Activated naive CD4-positive, alpha-beta T cell treated with Interleukin-2 at 50 U/mL for 16 hours (primary cell): Measurements from ENCODE around the gene DCAF4L1.

ENCODE experiments used
- DNase-seq: peaks from one replicate; pipeline ENCODE4 v3.0.0-alpha.2; 2020

DCAF4L1 gene

DNA sequence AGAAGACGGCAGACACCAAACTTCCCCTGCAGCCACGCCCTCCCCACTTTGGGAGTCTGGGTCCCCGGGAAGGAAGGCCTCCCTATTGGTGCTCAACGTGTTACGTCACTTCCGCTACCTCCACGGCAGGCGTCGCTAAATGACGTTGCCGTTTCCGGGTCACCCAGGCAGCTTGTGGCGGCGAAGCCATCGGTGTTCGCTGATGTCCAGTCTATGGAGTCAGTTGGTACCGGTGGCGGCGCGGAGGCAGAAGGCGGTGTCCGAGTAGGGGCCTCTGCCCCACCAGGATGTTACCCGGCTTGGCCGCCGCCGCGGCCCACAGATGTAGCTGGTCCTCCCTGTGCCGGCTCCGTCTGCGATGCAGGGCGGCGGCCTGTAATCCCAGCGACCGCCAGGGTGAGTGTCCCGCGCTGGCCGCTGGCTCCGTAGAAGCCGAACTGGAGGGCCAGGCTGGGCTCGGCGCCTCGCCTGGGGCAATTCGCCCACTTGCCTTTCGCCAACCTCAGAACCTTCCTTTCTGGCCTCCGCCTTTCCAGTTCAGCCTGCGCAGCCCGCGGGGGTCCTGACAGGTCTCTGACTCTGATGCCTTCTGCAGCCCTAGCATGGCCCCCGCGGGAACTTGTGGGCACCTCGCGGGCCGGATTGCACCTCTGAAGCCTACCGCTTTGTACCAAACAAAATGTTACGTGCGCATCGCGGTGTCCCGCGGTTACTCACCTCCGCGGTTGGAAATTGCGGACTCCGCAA lies 9.0 kb downstream of the DCAF4L1 start, which contains the start of gene SLC30A9:
Gene SLC30A9, plus strand, starts transcription at position 166 of the 747 bp plus-strand sequence. Its CDS starts 122 bp downstream, at position 288.
- DNase-seq = peak; percentile 93

DNA sequence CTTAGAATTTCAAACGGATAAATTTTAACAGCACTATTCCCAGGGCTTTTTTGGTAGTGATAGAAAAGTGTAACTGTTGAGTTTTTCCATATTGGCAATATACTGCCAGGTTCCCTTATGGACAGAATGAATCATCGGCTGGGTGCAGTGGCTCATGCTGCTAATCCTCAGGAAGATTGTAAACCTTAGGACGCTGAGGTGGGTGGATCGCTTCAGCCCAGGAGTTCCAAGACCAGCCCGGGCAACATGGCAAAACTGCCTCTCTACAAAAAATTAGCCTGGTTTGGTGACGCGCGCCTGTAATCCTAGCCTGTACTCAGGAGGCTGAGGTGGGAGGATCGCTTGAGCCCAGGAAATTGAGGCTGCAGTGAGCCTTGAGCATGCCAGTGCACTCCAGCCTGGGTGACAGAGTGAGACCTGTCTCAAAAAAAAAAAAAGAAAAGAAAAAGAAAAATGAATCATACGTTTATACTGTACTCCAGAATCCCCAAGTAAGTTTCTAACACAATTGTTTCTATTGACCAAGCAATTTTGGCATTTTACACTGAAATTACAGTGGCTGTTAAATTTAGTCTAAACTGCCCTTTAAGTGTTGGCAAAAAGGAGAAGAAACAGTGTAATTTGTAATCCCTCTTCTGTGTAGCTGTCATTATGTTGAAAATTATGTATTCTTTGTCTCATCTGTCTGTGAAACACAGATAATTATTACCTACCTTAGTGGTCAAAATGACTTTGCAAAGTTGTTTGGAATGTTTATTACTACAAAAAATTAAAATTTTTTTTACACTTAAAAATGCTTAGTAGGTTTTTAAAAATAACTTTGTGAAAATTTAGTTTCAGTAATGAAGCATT lies 10.6 kb downstream of the DCAF4L1 start:
- no peak for DNase-seq

DNA sequence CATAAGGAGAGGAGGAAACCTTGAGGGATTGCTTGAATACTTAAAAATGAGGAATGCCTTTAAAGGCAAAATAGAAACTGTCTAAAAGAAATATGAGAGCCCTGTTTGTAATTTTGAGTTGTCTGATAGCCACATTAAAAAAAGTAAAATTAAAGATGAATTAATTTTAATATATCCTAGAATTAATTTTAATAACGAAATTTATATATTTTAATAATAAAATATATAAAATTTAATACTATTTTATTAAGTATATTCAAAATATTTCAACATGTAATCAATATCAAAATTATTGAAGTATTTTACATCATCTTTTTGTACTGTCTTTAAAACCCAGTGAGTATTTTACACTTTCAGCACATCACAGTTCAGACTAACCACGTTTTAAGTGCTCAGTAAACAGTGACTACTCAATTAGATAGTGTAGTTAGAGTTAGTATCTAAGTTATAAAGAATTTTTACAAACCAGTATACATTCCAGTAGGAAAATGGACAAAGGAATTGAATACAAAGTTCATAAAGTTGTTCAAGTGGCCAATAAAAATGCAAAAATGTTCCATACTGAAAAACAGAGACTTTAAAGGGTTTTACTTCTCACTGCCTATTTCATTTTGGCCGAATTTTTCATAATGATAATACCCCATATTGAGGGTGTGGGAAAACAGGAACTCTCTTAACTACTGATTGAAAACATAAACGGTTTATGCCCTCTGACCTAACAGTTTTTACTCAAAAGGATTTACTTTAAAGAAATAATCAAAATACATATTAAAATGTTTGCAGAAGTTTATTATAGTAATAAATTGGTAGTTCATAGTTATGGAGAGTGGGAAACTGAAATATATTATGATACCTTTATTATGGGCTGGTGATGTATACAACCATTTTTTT lies 11.7 kb downstream of the DCAF4L1 start:
- DNase-seq = no peak

DNA sequence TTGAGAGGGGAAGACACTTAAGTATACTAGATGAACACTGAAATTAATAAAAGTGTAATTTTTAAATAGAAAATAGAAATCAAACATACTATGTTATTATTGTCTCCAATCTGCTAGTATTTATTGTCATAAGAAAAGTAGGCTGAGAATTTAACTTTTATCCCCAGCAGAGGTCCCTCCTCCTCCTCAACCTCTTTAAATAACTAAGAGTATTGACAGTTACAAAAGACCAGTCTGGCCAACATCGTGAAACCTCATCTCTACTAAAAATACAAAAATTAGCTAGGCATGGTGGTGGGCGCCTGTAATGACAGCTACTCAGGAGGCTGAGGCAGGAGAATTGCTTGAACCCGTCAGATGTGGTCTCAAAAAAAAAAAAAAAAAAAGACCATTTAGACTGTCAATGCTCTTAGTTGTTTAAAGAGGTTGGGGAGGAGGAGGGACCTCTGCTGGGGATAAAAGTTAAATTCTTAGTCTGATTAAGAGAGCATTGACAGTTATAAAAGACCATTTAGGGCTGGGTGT lies 13.0 kb downstream of the DCAF4L1 start:
- DNase-seq = no peak

DNA sequence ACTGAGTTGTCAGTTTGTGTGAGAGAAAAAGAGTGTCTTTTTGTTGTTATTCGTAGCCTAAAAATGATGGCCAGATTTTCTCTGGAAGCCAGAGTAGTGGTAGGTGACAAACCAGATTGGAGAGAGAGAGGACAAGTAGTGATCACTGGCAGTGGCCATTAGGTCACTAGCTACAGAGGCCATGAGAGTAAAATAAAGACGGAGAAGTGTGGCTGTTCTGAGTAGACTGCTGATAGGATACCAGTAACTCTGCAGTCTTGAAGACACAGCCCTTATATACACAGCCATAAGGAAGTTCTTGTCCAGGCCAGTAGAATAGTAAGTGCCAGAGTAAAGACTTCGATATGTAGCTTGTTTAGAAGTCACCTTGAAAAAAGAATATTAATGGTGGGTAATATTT lies 16.5 kb downstream of the DCAF4L1 start:
- no peak for DNase-seq

DNA sequence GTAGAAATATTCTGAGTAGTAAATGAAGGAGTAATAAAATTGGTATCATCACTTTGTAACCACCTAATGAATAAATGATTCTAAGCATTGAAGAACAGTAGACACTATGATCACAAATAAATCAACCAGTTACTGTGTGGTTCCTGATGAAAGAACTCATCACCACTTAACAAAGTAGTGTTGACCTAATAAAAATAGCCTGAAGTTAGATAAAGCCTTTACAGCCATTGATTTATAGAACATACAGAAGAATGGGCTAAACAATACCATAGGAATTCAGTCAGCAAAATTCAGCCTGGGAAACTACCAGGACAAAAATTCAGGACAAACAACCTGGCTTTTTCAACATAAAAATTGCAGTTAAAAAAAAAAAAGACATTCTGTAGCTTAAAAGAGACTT lies 17.8 kb downstream of the DCAF4L1 start:
- no peak for DNase-seq

DNA sequence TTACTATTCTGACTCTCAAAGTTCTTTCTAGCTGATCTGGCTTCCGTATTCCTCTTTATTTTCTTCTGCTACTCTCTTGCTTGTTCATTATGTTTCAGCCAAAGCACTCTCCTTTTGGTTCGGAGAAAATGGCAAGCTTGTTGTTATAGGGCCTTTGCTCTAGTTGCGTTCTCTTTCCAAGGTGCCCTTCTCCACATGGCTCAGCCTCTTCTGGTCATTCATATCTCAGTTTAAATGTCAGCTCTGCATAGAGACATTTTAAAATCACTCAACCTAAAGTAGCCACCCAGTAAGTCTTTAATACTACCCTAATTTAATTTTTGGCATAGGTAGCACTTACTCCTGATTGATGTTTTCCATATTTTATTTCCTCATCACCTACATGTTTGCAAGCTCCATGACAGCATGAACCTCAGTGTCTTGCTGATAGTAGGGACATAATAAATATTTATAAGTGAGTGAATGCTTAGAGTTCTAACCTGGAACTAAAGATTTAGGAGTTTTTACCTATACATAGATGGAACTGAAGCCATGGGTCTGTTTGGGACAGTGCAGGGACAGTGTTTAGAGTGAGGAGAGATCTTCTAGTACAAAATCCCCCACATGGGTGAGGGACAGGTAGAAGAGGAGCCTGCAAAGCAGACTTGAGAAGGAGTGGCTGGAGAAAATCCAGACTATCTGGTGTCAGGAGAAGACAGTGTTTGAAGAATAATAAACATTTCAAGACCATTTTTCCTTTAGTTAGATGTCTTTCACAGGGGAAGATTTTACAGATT lies 26.6 kb downstream of the DCAF4L1 start:
- DNase-seq = no peak

DNA sequence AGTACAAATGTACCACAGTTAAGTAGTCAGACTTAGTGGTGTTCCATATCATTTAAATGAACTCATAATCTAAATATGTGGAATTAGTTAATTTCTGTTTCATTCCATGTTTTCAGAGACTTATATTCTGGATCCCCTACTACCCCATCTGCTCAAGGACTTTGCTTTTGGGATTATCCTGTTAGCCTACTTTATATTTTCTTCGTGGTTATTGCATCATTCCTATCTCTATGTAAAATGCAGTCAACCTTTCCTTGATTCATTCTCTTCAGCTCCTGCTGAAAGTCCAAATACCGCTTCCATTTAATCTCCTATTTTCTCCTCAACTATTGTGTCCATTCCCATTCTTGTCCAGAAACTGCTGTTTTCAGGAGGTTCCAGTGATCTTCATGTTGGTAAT lies 33.9 kb downstream of the DCAF4L1 start:
- no peak for DNase-seq

DNA sequence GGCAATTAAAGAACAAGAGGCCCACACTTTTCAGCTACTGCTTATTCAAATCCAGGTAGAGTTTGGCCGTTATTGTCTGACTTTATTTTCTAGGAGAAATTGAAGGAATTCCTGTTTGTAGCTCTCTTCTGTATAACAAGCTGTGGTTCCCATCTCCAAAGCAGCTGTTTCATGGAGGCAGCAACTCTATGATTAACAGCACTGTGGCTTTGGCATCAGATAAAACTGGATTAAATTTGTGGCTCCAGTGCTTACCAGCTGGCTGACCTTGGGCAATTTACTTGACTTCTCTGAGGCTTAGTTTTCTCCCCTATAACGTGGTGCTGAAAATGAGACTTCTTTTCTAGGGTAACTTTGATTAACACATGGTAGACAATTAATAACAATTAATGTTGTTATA lies 36.9 kb downstream of the DCAF4L1 start:
- DNase-seq = no peak
